Superior temporal gyrus (tissue), 1 donor: Measurements from ENCODE around the gene ANXA1.
"Not testable (repeated sequence)": the region's sequence is repeated elsewhere in the genome, so short reads cannot be mapped to it uniquely, and the experiment has no call there.

ENCODE experiments used
- DNase-seq: peaks from one replicate; pipeline ENCODE4 v3.0.0-alpha.2; 2016; ENCODE audit errors: extremely low spot score

The ANXA1 gene

GRCh38 chr9:73168298-73168934 is 16.8 kb downstream of the ANXA1 start:
- DNase-seq, result no peak

GRCh38 chr9:73170185-73170957 is 18.7 kb downstream of the ANXA1 start:
- DNase-seq, result no peak

DNA sequence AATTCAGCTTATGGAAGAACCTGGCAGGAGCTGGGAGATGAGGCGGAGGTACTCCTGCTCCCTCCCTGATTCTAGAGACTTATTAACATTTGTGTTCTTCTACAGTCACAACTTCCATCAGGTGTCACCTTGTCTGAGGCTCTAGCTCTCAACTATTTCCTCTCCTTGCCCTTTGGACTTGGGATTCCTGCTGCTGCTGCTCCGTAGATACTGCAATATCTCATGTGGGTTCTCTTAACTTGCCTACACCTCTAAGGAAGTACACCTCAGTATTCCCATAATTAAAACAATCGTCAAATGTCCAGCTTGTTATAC is 21.2 kb downstream of the ANXA1 start:
- DNase-seq, result no peak

GRCh38 chr9:73173557-73174329 is 22.1 kb downstream of the ANXA1 start:
- DNase-seq, result no peak

DNA sequence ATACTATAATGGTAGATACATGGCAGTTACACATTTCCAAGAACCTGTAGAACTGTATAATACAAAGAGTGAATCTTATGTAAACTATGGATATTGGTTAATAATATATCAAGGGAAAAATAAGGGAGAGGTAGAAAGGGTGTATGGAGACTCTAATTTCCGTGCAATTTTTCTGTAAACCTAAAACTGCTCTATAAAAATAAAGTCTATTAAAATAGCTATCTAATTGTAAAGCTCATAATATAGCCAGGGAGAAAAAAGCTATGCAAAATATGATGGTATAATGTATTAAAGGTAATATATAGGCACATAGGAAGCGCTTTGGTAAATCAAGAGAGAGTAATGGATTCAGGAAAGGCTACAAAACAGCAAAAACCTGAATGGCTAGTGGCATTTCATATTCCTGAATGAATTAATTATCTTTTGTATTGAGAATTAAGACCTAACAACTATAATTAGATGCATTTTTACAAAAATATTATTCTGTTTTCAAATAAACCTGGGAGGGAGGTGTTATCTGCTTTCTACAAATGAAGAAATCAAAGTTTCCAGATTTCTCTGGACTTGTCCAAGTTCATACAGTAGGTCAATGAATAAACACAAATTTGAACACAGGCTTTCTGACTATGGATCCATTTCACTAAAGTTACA is 22.8 kb downstream of the ANXA1 start:
- no peak for DNase-seq

- DNase-seq, result no peak
These were observed 24.8 kb downstream of the ANXA1 start for GRCh38 chr9:73176450-73176875.

DNA sequence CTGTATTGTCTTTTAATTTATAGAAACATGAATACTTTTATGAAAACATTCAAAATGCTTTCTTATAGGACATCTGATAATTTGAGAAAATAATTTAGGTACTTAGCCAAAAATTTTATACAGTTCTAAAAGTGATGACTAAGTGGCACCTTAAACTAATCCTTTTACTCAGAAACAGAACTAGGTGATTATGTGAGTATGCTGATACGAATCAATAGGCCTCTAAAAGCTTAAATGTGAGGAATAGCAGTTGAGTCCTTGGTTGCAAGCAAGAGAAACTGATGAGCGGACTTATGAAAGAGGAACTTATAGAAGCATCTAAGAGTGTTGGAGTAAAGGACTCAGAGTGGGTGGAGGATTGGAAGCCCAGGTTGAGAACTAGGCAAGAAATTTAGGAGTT is 26.4 kb downstream of the ANXA1 start:
- no peak for DNase-seq

DNA sequence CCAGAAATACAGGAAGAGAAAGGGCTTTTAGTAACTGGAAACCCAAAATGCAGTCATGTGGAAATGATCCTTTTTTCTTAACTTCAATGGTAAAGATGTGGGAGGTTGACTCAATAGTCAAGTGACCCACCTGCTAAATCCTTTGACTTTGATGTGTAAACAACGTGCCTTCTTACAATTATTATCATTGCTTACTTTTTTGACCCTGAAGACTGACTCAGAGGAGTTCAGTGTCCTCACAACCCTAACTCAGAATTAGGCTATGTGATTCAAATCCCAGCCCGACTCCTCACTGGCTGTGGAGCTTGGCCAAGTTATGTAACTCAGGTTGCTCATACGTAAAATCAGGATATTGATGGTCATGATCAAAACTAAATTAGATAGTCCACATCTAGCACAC is 27.9 kb downstream of the ANXA1 start:
- DNase-seq, result no peak

DNA sequence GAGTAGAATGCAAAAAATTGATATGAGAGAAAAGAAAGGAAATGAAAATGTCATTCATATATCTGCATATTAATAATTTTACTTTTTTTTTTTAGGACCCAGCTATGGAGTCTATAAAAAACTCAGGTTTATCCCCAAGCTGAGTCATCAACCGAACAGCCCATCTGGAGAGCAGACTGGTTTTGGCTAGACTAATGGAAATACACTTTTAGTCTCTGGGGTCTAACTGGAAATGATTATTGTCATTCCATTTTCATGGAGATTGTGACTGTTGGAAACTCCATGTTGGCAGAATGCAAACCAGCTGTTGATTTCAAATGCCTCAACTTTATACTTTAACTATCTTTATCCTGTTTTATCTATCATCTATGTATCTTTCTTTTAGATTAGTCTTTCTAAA is 28.7 kb downstream of the ANXA1 start:
- DNase-seq, result no peak

- DNase-seq, result no peak
These were observed 31.3 kb downstream of the ANXA1 start for GRCh38 chr9:73182928-73183327.

- DNase-seq, result no peak
These were observed 31.8 kb downstream of the ANXA1 start for GRCh38 chr9:73183428-73183827.

DNA sequence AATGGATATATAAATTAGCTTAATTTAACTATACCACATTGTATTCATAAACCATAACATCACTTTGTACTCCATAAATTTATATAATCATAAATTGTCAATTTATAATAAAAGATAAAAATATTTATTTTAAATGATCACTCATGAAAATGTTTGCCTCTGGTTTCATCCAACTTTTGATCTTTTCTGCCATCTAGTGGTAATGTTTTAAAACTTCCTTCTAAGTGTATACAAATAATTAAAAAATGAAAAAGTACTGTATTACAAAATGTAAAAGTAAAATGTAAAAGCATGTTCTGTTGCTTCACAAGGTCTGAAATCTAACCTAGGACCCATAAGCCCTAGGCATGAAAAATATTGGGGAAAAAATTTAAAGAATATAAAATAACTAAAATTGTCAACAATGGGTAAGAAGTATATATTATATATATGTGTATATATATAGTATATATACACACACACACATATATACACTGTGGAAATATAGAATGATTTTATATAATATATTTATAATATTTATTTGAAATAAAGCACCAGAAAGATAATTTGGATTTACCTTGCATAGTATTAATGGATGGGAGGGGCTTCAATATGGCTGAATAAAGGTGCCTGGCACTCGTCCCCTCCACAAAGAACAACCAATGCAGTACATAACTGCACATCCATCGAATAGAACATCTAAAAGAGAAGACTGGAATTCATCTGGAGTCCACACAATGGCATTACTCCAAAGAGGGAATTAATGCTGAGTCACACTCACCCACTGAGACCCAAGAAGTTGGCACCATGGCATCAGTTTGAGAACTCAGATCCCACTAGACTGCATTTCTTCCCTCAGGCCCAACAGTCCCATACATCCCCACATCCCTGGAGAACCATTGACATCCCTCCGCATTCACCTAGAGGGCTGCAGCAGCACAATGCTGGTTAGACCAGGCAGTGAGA is 32.5 kb downstream of the ANXA1 start:
- peak; percentile 78 for DNase-seq

DNA sequence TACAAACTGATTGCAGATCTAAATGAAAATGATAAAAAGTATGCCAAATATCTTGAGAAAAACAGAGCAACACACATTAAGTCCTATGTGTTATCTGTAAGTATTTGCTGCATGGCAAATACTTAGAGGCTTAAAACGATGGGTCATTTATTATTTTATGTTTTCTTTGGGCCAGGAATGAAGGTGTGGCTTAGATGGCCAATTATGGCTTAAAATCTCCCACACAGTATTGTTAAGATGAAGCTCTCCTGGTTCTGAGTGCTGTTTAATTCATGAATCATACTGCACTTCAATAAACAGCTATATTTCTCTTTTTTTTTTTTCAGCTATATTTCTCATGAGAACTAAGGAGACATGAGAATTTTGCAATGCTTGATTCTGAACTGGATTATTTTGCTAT is 39.4 kb downstream of the ANXA1 start:
- DNase-seq, result not testable (repeated sequence)

DNA sequence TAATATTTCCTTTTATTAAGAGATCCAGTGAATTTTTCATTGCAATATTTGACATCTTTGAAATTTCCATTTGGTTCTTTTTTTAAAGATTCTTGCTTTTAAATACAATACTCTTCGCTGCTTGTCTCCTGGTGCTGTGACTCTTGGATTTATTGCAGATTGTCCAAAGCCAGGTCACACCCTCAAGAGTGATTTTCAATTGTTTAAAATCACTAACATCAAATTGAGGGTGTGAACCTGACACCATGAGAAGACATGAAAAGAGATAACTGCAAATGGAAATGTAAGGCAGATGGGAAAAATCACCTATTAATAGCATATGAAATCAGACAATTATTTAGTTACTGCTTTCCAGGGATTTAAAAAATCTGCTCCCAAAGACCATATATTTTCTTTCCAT is 42.6 kb downstream of the ANXA1 start:
- no peak for DNase-seq

DNA sequence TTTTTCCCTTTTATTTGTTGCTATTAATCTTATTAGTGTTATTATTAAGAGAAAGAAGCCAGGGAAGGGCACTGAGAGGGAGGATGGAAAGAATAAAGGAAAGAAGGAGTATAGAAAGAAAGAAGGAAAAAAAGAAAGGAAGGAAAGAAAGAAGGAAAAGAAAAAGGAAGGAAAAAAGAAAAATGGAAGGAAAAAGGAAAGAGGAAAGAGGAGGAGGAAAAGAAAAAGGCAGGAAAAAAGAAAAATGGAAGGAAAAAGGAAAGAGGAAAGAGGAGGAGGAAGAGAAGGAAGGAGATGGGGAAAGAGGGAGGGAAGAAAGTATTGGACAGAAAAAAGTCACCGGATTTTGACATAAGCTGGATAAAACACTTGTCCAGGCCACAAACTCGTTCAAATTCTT is 47.8 kb downstream of the ANXA1 start:
- no peak for DNase-seq

DNA sequence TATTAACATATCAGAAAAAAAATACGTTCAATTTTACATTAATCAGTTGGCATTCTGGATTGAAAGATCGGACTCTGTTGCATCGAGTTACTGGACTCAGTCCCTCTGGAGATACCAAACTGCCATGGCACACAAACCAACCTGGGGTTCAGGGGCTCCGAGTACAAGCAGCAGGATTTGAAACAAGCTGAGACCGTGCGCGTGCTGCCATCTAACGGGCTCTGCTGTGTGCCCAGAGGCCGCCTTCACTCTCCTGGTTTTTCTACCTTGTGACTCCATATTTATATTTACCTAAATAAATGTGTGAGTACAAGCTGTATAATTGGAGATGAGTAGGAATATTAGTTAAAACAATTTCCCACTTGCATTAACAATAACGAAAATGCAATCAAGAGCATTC is 48.2 kb downstream of the ANXA1 start:
- no peak for DNase-seq

DNA sequence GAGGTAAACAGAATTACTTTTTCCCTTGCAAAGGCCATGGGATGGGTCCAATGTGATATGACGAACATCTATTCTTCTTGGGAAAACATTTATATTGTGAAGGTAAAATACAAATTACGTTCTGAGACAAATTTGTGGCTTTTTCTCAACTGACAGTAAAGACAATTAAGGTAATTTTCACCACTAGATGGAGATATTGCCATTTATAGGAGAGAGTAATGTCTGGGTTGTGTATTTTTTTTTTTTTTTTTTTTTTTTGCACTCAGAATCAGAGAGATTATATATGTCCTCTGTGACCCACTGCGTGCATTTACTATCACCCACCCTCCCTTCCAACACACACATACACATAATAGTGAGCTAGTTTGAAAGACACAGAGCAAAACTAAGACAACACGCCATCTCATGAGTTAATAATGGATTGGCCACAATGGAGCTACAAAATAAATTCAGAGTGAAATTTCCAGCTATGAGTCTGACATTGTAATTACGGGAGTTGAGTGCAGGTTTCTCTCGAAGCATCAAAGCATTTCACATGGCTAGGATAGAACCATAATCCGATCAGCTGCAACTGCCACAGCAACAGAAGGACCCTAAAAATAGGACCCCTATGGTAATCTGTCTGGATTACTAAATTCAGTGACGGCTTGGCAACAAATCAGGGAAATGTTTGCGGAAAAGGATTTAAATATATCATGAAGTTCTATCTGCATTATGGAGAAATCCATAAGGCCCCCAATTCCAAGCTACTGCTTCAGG is 49.2 kb downstream of the ANXA1 start:
- peak; percentile 87 for DNase-seq

- no peak for DNase-seq
These were observed 51.3 kb downstream of the ANXA1 start for GRCh38 chr9:73202980-73203379.

DNA sequence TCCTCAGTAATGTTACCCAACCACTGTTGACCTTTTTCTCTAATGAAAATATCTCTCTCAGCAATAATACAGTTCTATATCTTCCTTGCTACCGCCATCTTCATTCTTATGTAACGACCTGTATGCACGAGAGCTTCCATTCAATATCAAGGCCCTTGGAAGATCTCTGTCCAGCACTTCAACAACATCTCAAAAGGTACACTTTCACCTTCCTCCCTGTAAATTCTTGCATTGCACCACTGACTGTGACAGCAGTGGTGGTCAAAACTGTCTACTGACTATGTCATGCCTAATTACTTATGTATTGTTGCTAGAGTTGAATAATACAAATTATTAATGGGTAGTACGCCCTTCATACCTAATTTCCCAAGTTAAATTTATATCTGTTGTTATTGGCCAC is 53.3 kb downstream of the ANXA1 start:
- no peak for DNase-seq

- no peak for DNase-seq
These were observed 55.2 kb downstream of the ANXA1 start for GRCh38 chr9:73206851-73207250.
